GM21619 (cell line): ENCODE results near the gene DRGX.

Experiments used
- ATAC-seq: cut with Tn5 transposase; IDR thresholded peaks from one replicate; pipeline ENCODE4 v1.9.1; 2021; ENCODE audit not compliant: unreplicated experiment

DRGX gene

GRCh38 chr10:49408519-49409306 is 12.8 kb upstream of the DRGX start:
- ATAC-seq = no peak

GRCh38 chr10:49407552-49408137 is 11.8 kb upstream of the DRGX start:
- ATAC-seq = no peak

- ATAC-seq = no peak
Observed at GRCh38 chr10:49407151-49407550, 11.3 kb upstream of the DRGX start.

- no peak for ATAC-seq
Observed at GRCh38 chr10:49404321-49404878, 8.5 kb upstream of the DRGX start.

GRCh38 chr10:49403363-49403762 is 7.5 kb upstream of the DRGX start:
- no peak for ATAC-seq

GRCh38 chr10:49400365-49400764 is 4.5 kb upstream of the DRGX start:
- ATAC-seq = no peak

GRCh38 chr10:49398986-49399385 is 3.1 kb upstream of the DRGX start:
- ATAC-seq = no peak

- no peak for ATAC-seq
Observed at GRCh38 chr10:49398000-49398861, 2.3 kb upstream of the DRGX start.

- ATAC-seq = no peak
Observed at GRCh38 chr10:49397036-49397999, 1.4 kb upstream of the DRGX start.

- no peak for ATAC-seq
Observed at GRCh38 chr10:49396666-49396999, 744 bp upstream of the DRGX start.

GRCh38 chr10:49394933-49395740 is 752 bp downstream of the DRGX start:
- no peak for ATAC-seq

- ATAC-seq = no peak
Observed at GRCh38 chr10:49393757-49394156, 2.1 kb downstream of the DRGX start.

GRCh38 chr10:49393301-49393700 is 2.6 kb downstream of the DRGX start:
- no peak for ATAC-seq

GRCh38 chr10:49389361-49389933 is 6.4 kb downstream of the DRGX start:
- ATAC-seq = no peak

GRCh38 chr10:49388161-49388560 is 7.7 kb downstream of the DRGX start:
- no peak for ATAC-seq

GRCh38 chr10:49387071-49387470 is 8.8 kb downstream of the DRGX start:
- no peak for ATAC-seq

GRCh38 chr10:49385939-49386922 is 9.7 kb downstream of the DRGX start:
- ATAC-seq = no peak
